ENCODE measurements around the gene ATP8A2. TPM values are rescaled to one million over a fixed set of nuclear protein-coding genes. Genes with fewer than 3 reads are reported as not detected.

Gene ATP8A2
- total RNA-seq, 4 donors from 2014 or later: 0.18 to 11.6 (median 1.8) TPM

DNA sequence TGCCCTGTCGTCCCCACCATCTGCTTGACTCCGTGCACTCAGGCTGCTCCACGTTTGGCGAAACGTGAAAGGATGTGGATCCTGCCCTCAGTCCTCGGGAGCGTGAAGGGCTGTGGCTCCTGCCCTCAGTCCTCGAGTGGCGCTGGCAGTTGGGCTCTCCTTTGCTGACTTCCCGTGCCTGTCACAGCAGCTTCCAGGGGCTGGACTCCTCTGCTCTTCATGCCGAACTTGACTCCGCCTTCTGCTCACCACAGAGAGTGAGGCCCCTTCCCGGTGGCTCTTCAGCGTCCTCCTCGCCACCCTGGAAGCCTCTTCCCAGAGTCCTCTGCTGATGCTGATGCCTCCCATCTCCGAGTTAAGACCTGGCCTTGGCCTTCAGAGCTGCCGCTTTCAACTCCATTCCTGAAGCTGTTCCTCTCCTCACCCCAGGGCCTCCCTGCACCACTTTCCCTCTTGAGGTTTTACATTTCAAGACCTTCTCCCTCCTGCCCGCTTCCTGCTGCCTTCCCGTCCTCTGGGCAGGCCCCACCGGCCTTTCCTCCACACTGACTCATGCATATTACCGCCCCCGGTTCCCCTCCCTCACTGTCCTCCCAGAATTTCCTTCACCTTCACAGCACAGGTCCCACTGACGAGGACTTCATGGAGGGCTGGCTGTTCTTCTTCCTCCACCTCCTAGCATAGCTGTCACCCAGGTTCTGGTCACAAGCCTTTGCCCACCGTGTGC is 568.4 kb downstream of the ATP8A2 start:
- Histone ChIP-seq H3K36me3 (no peaks in the 10 kb centered on the region), H3K9me3 (no peaks in the 10 kb centered on the region), H3K4me1 (no peaks in the 10 kb centered on the region), H3K27me3 (no peaks in the 10 kb centered on the region), H3K4me3 (no peak overlapping the region), H3K27ac (no peak overlapping the region)
- no peak for DNase-seq
- TF ChIP-seq POLR2A (IDR thresholded peaks at IDR 0.05): no peak
- TF ChIP-seq, protein P1, sequence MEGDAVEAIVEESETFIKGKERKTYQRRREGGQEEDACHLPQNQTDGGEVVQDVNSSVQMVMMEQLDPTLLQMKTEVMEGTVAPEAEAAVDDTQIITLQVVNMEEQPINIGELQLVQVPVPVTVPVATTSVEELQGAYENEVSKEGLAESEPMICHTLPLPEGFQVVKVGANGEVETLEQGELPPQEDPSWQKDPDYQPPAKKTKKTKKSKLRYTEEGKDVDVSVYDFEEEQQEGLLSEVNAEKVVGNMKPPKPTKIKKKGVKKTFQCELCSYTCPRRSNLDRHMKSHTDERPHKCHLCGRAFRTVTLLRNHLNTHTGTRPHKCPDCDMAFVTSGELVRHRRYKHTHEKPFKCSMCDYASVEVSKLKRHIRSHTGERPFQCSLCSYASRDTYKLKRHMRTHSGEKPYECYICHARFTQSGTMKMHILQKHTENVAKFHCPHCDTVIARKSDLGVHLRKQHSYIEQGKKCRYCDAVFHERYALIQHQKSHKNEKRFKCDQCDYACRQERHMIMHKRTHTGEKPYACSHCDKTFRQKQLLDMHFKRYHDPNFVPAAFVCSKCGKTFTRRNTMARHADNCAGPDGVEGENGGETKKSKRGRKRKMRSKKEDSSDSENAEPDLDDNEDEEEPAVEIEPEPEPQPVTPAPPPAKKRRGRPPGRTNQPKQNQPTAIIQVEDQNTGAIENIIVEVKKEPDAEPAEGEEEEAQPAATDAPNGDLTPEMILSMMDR (IDR thresholded peaks at IDR 0.05): no peak

DNA sequence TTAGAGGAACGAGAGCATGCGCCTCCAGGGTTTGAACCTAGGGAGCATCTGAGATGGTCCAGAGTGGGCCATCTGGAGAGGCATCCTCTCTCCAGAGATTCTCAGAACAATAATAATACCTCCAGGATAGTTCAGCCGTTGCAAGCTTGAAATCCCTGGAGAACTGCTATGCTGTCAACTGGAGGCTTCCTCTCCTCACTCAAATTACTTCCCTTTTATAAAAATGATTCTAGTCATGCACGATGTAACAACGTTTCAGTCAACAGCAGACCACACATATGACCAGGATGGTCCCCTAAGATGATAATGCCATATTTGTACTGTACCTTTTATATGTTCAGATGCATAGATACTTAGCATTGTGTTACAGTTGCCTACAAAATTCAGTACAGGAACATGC is 571.3 kb downstream of the ATP8A2 start:
- H3K27ac ChIP-seq: no peak overlapping the region
- no peak for TF ChIP-seq POLR2A (IDR thresholded peaks at IDR 0.05)
- TF ChIP-seq, protein P1 (IDR thresholded peaks at IDR 0.05): no peak

DNA sequence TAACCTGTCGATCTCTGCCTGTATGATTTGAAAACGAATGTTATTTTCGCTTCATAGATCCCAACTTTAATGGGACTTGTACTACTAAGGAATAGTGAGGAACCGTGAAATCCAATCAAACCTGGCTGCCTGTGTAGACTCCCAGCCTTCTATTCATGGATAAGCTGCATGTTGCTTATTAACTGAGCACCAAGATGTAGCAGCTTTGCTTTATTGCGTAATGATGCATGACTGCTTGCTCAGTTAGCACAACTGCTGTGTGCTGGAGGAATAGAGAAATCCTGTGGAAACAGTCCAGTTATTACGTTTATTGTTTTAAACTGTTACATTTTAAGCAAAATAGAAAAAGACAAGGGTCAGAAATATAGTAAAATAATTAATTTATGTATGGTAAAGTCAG is 571.9 kb downstream of the ATP8A2 start:
- Histone ChIP-seq H3K4me3 (no peak overlapping the region), H3K9me3 (no peaks in the 10 kb centered on the region), H3K4me1 (no peaks in the 10 kb centered on the region), H3K27ac (no peak overlapping the region), H3K36me3 (no peaks in the 10 kb centered on the region), H3K27me3 (no peaks in the 10 kb centered on the region)
- no peak for DNase-seq
- TF ChIP-seq, protein P1 (IDR thresholded peaks at IDR 0.05): no peak
- TF ChIP-seq POLR2A (IDR thresholded peaks at IDR 0.05): no peak

More for the DNA sequence above, 571.3 kb downstream of the ATP8A2 start:
- no peaks in the 10 kb centered on the region for H3K9me3 ChIP-seq
- no peaks in the 10 kb centered on the region for H3K4me1 ChIP-seq
- H3K4me3 ChIP-seq: no peak overlapping the region
- H3K27me3 ChIP-seq: no peaks in the 10 kb centered on the region
- H3K36me3 ChIP-seq: no peaks in the 10 kb centered on the region
- DNase-seq: no peak

DNA sequence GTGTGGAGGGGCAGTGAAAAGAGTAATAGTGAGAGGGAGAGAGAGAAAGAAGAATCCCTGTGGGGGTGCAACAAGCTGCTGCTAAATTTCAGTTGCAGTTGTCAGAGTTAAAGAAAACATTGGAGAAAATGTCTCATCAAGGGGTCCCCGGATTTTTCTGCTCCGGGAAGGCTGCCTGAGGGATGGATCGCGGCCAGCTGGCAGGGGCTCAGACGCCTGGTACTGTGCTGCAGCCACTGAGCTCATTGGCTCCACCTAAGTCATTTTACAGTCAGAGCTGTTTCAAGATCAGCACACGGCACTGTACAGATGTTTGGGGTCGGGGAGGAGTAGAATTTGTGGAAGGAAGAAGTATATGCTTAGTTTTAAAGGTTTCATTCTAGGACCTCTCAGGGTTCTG is 573.8 kb downstream of the ATP8A2 start:
- DNase-seq: no peak
- H3K27ac ChIP-seq: no peak overlapping the region
- H3K36me3 ChIP-seq: no peaks in the 10 kb centered on the region
- TF ChIP-seq, protein P1 (IDR thresholded peaks at IDR 0.05): no peak
- TF ChIP-seq POLR2A (IDR thresholded peaks at IDR 0.05): no peak
- H3K9me3 ChIP-seq: no peaks in the 10 kb centered on the region
- no peaks in the 10 kb centered on the region for H3K27me3 ChIP-seq
- no peak overlapping the region for H3K4me3 ChIP-seq
- H3K4me1 ChIP-seq: no peaks in the 10 kb centered on the region

DNA sequence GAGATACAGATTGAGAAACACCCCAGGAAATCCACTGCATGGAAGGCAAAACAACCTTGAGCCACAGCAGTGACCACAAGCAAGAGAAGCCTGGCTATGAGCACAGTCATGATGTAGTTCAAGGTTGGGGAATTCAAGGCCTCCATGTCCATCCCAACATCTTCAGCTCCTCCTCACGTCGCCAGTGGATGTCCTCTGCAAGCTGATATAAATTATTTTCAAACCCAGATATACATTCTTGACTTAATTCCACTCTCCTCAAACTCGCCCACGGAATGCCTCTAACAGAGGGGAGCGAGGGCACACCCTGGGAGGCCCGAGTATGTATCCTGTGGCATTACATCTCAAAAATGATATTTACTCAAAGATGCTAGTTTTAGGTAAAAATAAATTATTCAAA is 574.5 kb downstream of the ATP8A2 start:
- Histone ChIP-seq H3K4me3 (no peak overlapping the region), H3K4me1 (no peaks in the 10 kb centered on the region)
- TF ChIP-seq, protein P1 (IDR thresholded peaks at IDR 0.05): no peak
- no peak for TF ChIP-seq POLR2A (IDR thresholded peaks at IDR 0.05)

More for the DNA sequence above, 574.5 kb downstream of the ATP8A2 start:
- DNase-seq: no peak
- Histone ChIP-seq H3K36me3 (no peaks in the 10 kb centered on the region), H3K9me3 (no peaks in the 10 kb centered on the region), H3K27ac (no peak overlapping the region), H3K27me3 (no peaks in the 10 kb centered on the region)
